Common myeloid progenitor, CD34-positive (primary cell): ENCODE data around the gene DDX3X.
A peak's percentile ranks its signal among the peaks of the same experiment; 100 is the strongest.

ENCODE experiments used
- CTCF ChIA-PET: fragments of 350-600 bp; sonication (Branson Sonifier 250); formaldehyde crosslinking; loops from one replicate; lab custom pipeline; 2021; ENCODE audit warnings: antibody characterized with exemption; lab: Charles Lee
- POLR2A ChIA-PET: fragments of 350-600 bp; sonication (Branson Sonifier 250); formaldehyde crosslinking; loops from one replicate; lab custom pipeline; 2021; ENCODE audit warnings: antibody characterized with exemption; lab: Charles Lee
- DNase-seq, 3 donors: peaks; one replicate each; pipeline versions ENCODE4 v3.0.0 to v3.0.0-alpha.2; 2013
- H3K27ac ChIP-seq, 2 experiments: 1 replicate in 1 of 2; 2 replicates in 1 of 2; pipeline ENCODE4 v1.7.0; 2013; ENCODE audit warnings: inconsistent platforms in 2 of 2, low read length in 2 of 2, mild to moderate bottlenecking in 2 of 2, low read depth in 1 of 2, moderate library complexity in 1 of 2; ENCODE audit not compliant: severe bottlenecking in 2 of 2, insufficient read depth in 1 of 2, poor library complexity in 1 of 2
- H3K27me3 ChIP-seq, 5 experiments: replicated peaks in 2 of 5; 1 replicate in 3 of 5; 2 replicates in 2 of 5; pipeline versions ENCODE4 v1.6.1 to v1.7.0; 2013; ENCODE audit warnings: low read length in 4 of 5, mild to moderate bottlenecking in 2 of 5, moderate library complexity in 2 of 5, inconsistent platforms in 1 of 5; ENCODE audit not compliant: insufficient read depth in 5 of 5, control insufficient read depth in 4 of 5
- H3K36me3 ChIP-seq, 4 experiments: 1 replicate in 2 of 4; 2 replicates in 2 of 4; pipeline versions ENCODE4 v1.6.1 to v1.7.0; 2013; ENCODE audit warnings: low read length in 3 of 4, control low read depth in 1 of 4, mild to moderate bottlenecking in 1 of 4; ENCODE audit not compliant: control insufficient read depth in 4 of 4, insufficient read depth in 4 of 4
- H3K4me1 ChIP-seq, 4 experiments: 1 replicate in 3 of 4; 2 replicates in 1 of 4; pipeline versions ENCODE4 v1.6.1 to v1.7.1; 2013; ENCODE audit warnings: low read length in 3 of 4, mild to moderate bottlenecking in 3 of 4, control low read depth in 1 of 4, inconsistent platforms in 1 of 4, moderate library complexity in 1 of 4; ENCODE audit not compliant: control insufficient read depth in 4 of 4, insufficient read depth in 4 of 4; ENCODE audit errors: control extremely low read depth in 1 of 4
- H3K4me3 ChIP-seq, 7 experiments: 1 replicate in 4 of 7; 2 replicates in 3 of 7; pipeline versions ENCODE4 v1.5.1 to v1.7.0; 2013; ENCODE audit warnings: mild to moderate bottlenecking in 7 of 7, low read length in 6 of 7, moderate library complexity in 6 of 7, inconsistent platforms in 2 of 7, low read depth in 2 of 7, control low read depth in 1 of 7; ENCODE audit not compliant: insufficient read depth in 4 of 7, control insufficient read depth in 1 of 7; ENCODE audit errors: extremely low read depth in 1 of 7
- H3K9me3 ChIP-seq, 5 experiments: 1 replicate in 4 of 5; 2 replicates in 1 of 5; pipeline versions ENCODE4 v1.6.1 to v1.7.1; 2013; ENCODE audit warnings: low read length in 4 of 5, mild to moderate bottlenecking in 2 of 5, inconsistent platforms in 1 of 5, low read depth in 1 of 5, moderate library complexity in 1 of 5; ENCODE audit not compliant: control insufficient read depth in 4 of 5, insufficient read depth in 2 of 5; ENCODE audit errors: control extremely low read depth in 1 of 5
- WGBS: methylation state at CpG from one replicate; pipeline ENCODE4 v1.1.5; 2013; ENCODE audit not compliant: insufficient coverage; 5-methylcytosine and 5-hydroxymethylcytosine counted together

Gene DDX3X

GRCh38 chrX:41333003-41333743 is 789 bp upstream of the DDX3X start:
- no peaks in the 10 kb centered on the region for H3K9me3 ChIP-seq
- peaks cover 27 to 64% (median 40%) of the 10 kb centered on the region in 4 experiments for H3K4me1 ChIP-seq
- peaks cover 0 to 19% (median 2%) of the 10 kb centered on the region in 4 experiments for H3K36me3 ChIP-seq
- peak overlapping the region; percentile 99 for H3K27ac ChIP-seq
- ChIA-PET POLR2A (interaction anchor here (1.3 kb wide), 1 partner anchor 10 kb away, joined by 5 read pairs; no protein-coding TSS in a partner anchor), CTCF (no interaction called here)
- peak; percentile 91 to 96 (median 95) for DNase-seq
- peaks cover 0 to 10% (median 0%) of the 10 kb centered on the region in 5 experiments for H3K27me3 ChIP-seq
- 1% methylated on average over 49 of the region's 64 CpGs for WGBS
- peak overlapping the region; percentile 69 to 98 (median 94) for H3K4me3 ChIP-seq

DNA sequence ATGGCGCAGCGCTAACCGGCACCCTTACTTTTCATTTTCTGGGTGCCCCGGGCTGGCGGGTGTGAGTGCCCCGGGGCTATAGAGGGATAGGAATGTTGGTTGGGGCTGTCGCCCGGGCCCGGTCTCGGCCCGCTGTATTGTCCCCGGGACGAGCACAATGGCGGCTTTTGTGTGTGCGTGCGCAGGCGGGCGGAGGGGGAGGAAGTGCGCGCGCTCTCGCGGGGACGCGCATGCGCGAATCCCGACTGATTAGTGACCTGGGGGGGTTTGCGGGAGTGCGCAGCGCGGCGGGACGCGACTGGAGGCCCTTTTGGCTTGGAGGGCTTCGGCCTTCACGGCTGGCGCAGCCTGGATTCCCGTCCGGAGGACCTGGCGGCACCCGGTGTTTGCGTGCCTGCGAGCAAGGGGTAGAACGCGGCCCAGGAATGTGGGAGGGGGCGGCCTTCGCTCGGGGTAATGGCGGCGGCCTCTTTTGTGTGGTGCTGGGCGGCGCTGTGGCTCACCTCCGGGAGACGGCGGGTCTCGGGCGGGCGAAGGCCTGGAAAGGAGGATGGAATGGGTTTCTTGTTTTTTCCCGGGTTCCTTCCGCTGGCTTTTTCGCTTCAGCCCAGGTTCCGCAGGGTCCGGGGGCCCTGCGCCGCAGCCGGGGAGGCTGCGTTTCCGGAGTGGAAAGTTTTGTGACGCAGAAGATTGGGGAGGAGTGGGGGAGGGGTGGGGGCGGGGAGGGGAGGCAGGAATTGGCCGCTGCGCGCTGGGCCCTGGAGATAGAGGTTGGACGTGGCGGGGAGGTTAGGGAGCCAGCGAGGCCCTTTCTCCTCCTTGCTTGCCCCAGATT is 618 bp downstream of the DDX3X start:
- WGBS = under 1% methylated on average over 63 of the region's 77 CpGs
- POLR2A ChIA-PET = interaction anchor here (1.1 to 1.3 kb wide), 2 partner anchors 8 to 23 kb away, joined by 3 to 5 read pairs; no protein-coding TSS in a partner anchor
- peaks cover 36 to 68% (median 47%) of the 10 kb centered on the region in 4 experiments for H3K4me1 ChIP-seq
- CTCF ChIA-PET = no interaction called here
- DNase-seq = peak; percentile 73 to 88 (median 86)
- H3K27me3 ChIP-seq = peaks cover 0 to 10% (median 0%) of the 10 kb centered on the region in 5 experiments
- H3K36me3 ChIP-seq = peaks cover under 1 to 33% (median 4%) of the 10 kb centered on the region in 4 experiments
- no peaks in the 10 kb centered on the region for H3K9me3 ChIP-seq
- peak overlapping the region; percentile 69 to 98 (median 94) for H3K4me3 ChIP-seq
- H3K27ac ChIP-seq = peak overlapping the region; percentile 99

DNA sequence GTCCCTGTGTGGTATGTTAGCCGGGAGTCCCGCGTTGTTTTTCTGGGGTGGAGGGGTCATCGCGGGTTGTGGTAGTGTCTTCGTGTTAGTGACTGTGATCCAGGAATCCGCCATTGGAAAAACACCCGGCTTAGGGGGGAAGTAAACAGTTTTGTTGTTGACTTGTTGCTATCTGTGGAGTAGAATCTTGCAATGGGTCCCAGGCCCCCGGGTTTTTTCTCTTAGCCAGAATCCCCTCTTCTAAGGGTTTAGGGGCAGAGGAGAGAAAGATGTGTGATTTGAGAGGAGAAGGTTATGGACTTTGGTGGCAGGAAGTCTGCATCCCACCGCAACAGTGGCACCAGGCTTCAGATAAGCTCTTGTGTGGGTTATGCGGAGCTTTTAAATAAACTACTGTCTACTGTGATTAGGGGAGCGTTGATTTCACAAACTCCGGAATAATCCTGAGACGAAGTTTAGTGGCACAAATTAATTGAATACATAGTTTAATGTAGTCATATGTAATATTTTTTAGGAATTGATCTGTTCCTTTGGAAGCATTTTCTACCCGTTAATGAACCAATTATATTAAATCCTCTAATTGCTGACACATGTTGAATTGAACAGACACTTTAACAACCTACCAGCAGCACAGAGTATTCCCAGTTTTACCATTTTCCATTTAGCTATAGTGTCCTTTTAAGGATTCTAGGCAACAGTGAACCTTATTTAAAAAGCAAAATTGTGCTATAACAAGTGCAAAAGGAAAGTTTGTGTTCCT is 1.4 kb downstream of the DDX3X start:
- peak; percentile 54 to 89 (median 79) for DNase-seq
- H3K4me3 ChIP-seq = peak overlapping the region; percentile 39 to 98 (median 94)
- CTCF ChIA-PET = interaction anchor here (0.9 kb wide), 1 partner anchor 24 kb away, joined by 3 read pairs; no protein-coding TSS in a partner anchor
- H3K9me3 ChIP-seq = no peaks in the 10 kb centered on the region
- WGBS = 0% methylated on average over 5 of the region's 15 CpGs
- peaks cover 0 to 4% (median 0%) of the 10 kb centered on the region in 5 experiments for H3K27me3 ChIP-seq
- POLR2A ChIA-PET = interaction anchor here (0.6 to 1.1 kb wide), 2 partner anchors 23 to 107 kb away, joined by 3 to 6 read pairs; no protein-coding TSS in a partner anchor
- H3K27ac ChIP-seq = peak overlapping the region; percentile 99
- peaks cover 4 to 39% (median 7%) of the 10 kb centered on the region in 4 experiments for H3K36me3 ChIP-seq
- peaks cover 36 to 63% (median 43%) of the 10 kb centered on the region in 4 experiments for H3K4me1 ChIP-seq

GRCh38 chrX:41335958-41336331 is 2.0 kb downstream of the DDX3X start:
- ChIA-PET POLR2A (interaction anchor here (0.6 kb wide), 1 partner anchor 107 kb away, joined by 6 read pairs; no protein-coding TSS in a partner anchor), CTCF (interaction anchor here (0.9 kb wide), 1 partner anchor 25 kb away, joined by 3 read pairs; no protein-coding TSS in a partner anchor)
- H3K27ac ChIP-seq = peak overlapping the region; percentile 99
- H3K36me3 ChIP-seq = peaks cover 4 to 45% (median 11%) of the 10 kb centered on the region in 4 experiments
- no peaks in the 10 kb centered on the region for H3K9me3 ChIP-seq
- peak overlapping the region in 6 of 7 experiments; percentile 83 to 98 (median 95) for H3K4me3 ChIP-seq
- H3K27me3 ChIP-seq = no peaks in the 10 kb centered on the region
- DNase-seq = peak in 1 of 3 donors; percentile 40
- WGBS = 20% methylated on average over 4 of the region's 6 CpGs
- peaks cover 35 to 57% (median 38%) of the 10 kb centered on the region in 4 experiments for H3K4me1 ChIP-seq

GRCh38 chrX:41336447-41336846 is 2.5 kb downstream of the DDX3X start:
- H3K36me3 ChIP-seq = peaks cover 5 to 50% (median 14%) of the 10 kb centered on the region in 4 experiments
- H3K4me3 ChIP-seq = peak overlapping the region; percentile 26 to 98 (median 94)
- WGBS = 48% methylated on average over 3 of the region's 7 CpGs
- no peaks in the 10 kb centered on the region for H3K27me3 ChIP-seq
- no peaks in the 10 kb centered on the region for H3K9me3 ChIP-seq
- CTCF ChIA-PET = interaction anchor here (0.9 kb wide), 1 partner anchor 25 kb away, joined by 3 read pairs; no protein-coding TSS in a partner anchor
- POLR2A ChIA-PET = interaction anchor here (0.6 kb wide), 1 partner anchor 106 kb away, joined by 6 read pairs; no protein-coding TSS in a partner anchor
- peaks cover 31 to 52% (median 36%) of the 10 kb centered on the region in 4 experiments for H3K4me1 ChIP-seq
- DNase-seq = no peak
- H3K27ac ChIP-seq = peak overlapping the region in 1 of 2 experiments; percentile 99

- H3K4me1 ChIP-seq = peaks cover 26 to 46% (median 30%) of the 10 kb centered on the region in 4 experiments
Observed at GRCh38 chrX:41337140-41337539, 3.2 kb downstream of the DDX3X start.

More at GRCh38 chrX:41337140-41337539, 3.2 kb downstream of the DDX3X start:
- WGBS = no CpG with 5 or more reads among the region's 1 CpG
- no peaks in the 10 kb centered on the region for H3K27me3 ChIP-seq
- CTCF ChIA-PET = interaction anchor here (0.6 to 0.8 kb wide), 2 partner anchors 9 to 15 kb away, joined by 3 read pairs; no protein-coding TSS in a partner anchor
- H3K27ac ChIP-seq = no peak overlapping the region
- POLR2A ChIA-PET = no interaction called here
- H3K9me3 ChIP-seq = no peaks in the 10 kb centered on the region
- peak overlapping the region in 6 of 7 experiments; percentile 83 to 98 (median 95) for H3K4me3 ChIP-seq
- H3K36me3 ChIP-seq = peaks cover 11 to 57% (median 21%) of the 10 kb centered on the region in 4 experiments
- no peak for DNase-seq
